Pulmonary artery endothelial cell (primary cell): ENCODE results near the gene EIF2S2. TPM values are rescaled to one million over a fixed set of nuclear protein-coding genes. Genes with fewer than 3 reads are reported as not detected.

Source experiments
- total RNA-seq: library from RNA; depleted of rRNA; stranded (reverse); fragments of >200 nt; gene quantifications from 2 replicates; pipeline ENCODE4 v1.2.3, GENCODE V29; 2014

Gene EIF2S2
- total RNA-seq, 1 donor from 2014 or later: 138 TPM

Other genes starting within 250 kb of the EIF2S2 start
- 81.2 and 90.6 TPM in 2 replicates for gene RALY, start 118.3 kb downstream of the EIF2S2 start, total RNA-seq
- not detected in 2 replicates for gene ASIP, start 129.2 kb upstream of the EIF2S2 start, total RNA-seq
- gene AHCY, start 191.1 kb upstream of the EIF2S2 start, total RNA-seq: 155 and 161 TPM in 2 replicates